Adrenal gland (tissue), 5 donors: Measurements from ENCODE around the gene COX19.

Source experiments
- POLR2A ChIP-seq, 2 donors: fragments of 450-650 bp; IDR thresholded peaks; one replicate each; pipeline ENCODE4 v1.6.1; 2017; ENCODE audit warnings: antibody characterized with exemption in 2 of 2, mild to moderate bottlenecking in 2 of 2, moderate library complexity in 1 of 2
- TF ChIP-seq, protein P1 (sequence below), 6 experiments: fragments of 450-650 bp in 4 of 6; fragments of 200-600 bp in 2 of 6; sonication (generic) in 1 of 6; IDR thresholded peaks; 1 replicate in 5 of 6; 2 replicates in 1 of 6; pipeline versions ENCODE4 v1.5.1 to v1.8.0; 2016 to 2021; ENCODE audit warnings: antibody characterized with exemption in 6 of 6, mild to moderate bottlenecking in 2 of 6, moderate library complexity in 1 of 6
- donor health status: DM: no; HTN: no; CAD: no.

DNA sequence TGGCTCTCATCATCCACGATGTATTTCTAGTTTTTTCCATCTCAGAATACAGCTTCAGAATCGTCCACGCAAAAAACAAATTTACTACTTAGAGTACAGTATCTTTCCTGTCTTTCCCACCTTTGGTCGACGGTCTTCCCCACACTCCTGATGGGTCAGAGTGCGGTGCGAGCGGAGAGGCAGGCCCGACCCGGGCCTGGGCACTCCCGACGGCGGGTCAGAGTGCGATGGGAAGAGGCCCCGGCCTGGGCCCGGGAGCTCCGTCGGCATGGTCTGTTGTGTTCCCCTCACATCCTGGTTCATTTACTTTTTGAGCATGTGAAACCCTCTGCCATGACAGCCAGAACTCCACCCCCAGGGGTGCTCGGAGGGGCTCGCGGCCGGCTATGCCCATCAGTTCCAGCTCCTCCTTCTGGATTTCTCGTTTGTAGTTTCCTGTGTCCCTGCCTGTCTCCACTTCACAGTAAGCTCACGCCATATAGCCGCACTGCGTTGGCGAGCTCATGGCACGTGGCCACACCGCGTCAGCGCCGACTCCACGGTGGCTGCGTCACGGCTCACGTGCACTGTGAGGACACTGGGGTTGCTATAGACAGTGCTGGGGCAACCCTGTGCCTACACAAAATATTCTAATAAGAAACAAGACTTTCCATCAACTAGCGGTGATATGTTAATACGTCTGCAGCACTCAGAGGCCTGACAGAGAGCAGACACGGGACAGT lies 7.8 kb downstream of the COX19 start:
- no peak for TF ChIP-seq POLR2A (IDR thresholded peaks at IDR 0.05)
- TF ChIP-seq, protein P1, sequence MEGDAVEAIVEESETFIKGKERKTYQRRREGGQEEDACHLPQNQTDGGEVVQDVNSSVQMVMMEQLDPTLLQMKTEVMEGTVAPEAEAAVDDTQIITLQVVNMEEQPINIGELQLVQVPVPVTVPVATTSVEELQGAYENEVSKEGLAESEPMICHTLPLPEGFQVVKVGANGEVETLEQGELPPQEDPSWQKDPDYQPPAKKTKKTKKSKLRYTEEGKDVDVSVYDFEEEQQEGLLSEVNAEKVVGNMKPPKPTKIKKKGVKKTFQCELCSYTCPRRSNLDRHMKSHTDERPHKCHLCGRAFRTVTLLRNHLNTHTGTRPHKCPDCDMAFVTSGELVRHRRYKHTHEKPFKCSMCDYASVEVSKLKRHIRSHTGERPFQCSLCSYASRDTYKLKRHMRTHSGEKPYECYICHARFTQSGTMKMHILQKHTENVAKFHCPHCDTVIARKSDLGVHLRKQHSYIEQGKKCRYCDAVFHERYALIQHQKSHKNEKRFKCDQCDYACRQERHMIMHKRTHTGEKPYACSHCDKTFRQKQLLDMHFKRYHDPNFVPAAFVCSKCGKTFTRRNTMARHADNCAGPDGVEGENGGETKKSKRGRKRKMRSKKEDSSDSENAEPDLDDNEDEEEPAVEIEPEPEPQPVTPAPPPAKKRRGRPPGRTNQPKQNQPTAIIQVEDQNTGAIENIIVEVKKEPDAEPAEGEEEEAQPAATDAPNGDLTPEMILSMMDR (IDR thresholded peaks at IDR 0.05): no peak
